Left renal pelvis (tissue), 4 donors: ENCODE data around the gene BBS9. TPM values are rescaled to one million over a fixed set of nuclear protein-coding genes. Genes with fewer than 3 reads are reported as not detected.
A peak's percentile ranks its signal among the peaks of the same experiment; 100 is the strongest.
"Not testable (repeated sequence)": the region's sequence is repeated elsewhere in the genome, so short reads cannot be mapped to it uniquely, and the experiment has no call there.

ENCODE experiments used
- DNase-seq, 4 donors: peaks; one replicate each; pipeline ENCODE4 v3.0.0-alpha.2; 2013; ENCODE audit warnings: low read depth in 4 of 4, low spot score in 3 of 4
- polyA plus RNA-seq, 4 donors: library from polyadenylated mRNA; unstranded; fragments of 120-200 nt; gene quantifications; one replicate each; pipeline ENCODE4 v1.2.1, GENCODE V29; 2013; ENCODE audit not compliant: insufficient read length in 4 of 4

Gene BBS9
- 10 to 100 TPM; 16.2 to 20.2 (median 18.9) TPM for polyA plus RNA-seq

DNA sequence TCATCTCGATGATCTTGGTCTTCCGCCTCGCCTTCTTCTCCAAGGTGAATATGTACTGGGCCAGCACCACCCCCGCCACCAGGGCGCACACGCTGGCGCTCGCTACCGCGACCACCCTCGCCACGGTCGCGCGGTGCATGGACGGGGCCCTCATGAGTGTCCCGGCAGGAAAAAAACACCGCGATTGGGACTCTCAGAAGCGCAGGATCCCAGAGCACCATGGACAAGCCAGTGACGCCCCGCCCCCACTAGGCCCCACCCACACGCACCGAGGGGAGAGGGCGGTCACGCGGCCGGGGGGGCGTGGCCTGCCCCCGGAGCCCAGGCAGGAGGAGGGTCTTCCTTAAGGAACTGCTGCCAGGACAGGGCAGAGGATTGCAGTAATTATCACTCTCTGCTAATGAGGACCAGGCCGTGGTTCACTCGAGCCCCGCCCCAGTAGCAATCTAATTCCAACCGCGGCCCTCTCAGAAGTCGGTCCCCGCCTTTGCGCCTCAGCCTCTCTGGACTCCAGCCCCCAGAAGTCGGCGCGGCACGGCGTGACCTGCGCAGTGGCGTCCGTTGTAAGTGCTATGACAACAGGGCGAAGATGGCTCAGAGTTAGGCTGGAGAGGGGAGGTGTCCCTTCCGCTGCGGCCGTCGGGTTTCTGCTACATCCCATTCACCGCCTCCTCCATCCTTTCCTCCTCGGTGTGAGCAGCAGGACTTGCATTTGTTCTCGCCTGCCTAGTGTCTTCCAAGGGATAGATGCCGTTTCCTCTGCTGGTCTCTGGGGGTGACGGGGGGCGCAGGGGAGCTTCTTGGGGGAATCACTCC lies at the start of gene BBS9:
TSS of gene BBS9 (plus strand) at position 575 of the 816 bp plus-strand sequence. CDS start 16,689 bp downstream, outside the sequence.
- peak; percentile 85 to 88 (median 86) for DNase-seq

GRCh38 chr7:33079763-33080690 lies 49.3 kb upstream of the BBS9 start:
- no peak for DNase-seq

GRCh38 chr7:33087356-33087755 lies 42.0 kb upstream of the BBS9 start:
- no peak for DNase-seq

GRCh38 chr7:33087858-33088257 lies 41.5 kb upstream of the BBS9 start:
- DNase-seq: no peak

GRCh38 chr7:33089142-33089541 lies 40.2 kb upstream of the BBS9 start:
- no peak for DNase-seq

DNA sequence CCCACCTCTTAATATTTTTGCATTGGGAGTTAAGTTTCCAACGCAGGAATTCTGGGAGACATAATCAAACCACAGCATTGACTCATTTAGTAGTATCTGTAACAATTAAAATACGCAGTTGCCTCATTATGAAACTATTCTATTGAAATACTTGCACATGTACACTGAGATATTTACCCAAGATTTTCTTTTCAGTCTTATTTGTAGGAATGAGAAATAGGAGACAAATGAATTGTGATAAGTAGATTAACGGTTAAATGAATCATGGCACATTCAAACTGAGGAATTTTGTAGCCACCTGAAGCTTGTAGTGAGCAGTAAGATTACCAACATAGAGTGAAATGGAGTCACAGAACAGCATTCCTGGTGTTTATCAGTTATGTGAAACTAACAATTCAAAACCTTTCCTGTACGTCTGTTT lies 38.2 kb upstream of the BBS9 start:
- DNase-seq: no peak

GRCh38 chr7:33091641-33092191 lies 37.6 kb upstream of the BBS9 start:
- no peak for DNase-seq

DNA sequence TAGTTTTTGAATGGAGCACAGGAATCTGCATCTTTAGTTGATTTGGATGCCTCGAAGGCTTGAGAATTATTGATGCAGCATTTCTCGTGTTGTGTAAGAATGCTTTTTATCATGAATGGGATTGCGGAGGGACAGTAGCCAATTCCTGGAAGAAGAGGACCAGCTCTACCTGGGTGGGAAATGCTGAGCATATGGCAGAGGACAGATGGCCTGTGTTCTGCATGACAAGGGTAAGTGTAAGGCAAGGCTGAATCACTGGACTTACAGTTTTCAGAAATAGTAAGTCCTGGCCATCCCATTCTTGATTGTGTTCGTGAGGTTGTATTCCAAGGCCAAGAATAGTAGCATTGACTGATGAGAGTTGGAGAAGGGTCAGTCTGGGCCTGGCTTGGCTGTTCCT lies 36.1 kb upstream of the BBS9 start:
- DNase-seq: no peak

DNA sequence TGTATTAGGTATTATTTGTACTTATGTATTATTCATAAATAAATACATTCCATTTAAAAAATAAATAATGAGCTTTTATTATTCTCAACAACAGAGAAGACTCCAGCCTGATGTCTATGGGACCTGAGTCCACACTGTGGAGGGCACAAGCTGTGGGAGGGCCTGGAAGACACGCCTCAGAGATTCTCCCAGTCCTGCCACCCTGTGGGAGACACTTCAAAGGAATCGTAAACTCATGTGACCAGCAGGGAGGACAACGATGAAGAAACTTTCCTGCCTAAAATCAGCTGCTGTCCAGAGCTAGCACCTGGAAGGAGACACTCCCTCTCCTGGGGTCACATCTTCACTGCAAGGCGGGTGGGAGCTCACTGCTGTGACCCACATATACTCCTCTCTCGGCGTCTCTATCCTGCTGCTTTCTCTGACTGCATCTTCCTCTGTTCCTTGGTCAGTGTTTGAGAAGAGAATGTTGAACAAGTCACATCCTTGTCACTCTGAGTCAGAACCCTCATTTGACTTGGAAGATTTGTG lies 34.6 kb upstream of the BBS9 start:
- not testable (repeated sequence) for DNase-seq

DNA sequence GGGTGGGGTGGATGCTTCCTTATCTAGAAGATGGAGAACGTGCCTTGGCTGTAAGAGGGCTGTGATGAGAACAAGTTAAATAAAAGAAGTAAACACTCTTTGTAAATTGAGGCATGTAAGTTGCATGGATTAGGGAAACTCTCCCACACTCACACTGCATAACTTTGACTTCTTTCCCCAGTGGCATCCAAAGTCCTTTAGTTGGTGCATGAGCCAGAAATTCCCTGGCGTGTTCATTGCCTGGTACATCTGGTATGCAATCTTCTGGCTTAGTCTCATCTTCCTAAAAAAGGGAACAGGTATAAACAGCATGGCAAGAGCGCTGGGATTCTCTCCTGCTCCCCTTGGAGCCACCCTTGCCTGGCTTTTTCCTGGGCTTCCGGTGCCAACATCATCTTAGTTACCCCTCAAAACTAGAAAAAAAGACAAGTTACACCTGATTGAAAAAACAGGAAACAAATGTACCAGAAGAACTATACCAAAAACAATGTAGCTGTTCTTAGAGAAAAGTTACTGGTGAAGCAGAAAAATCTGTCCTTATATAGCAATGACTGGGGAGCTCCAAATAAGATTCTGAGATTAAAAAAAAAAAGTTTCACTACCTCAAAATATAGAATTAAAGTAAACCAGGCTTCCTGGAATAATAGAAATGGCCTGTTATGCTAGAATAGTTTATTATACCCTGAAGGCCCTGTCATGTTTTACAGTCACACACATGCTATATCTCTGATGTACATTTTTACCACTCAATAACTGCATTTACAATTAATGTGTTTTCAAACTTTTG lies 30.0 kb upstream of the BBS9 start:
- DNase-seq: no peak

DNA sequence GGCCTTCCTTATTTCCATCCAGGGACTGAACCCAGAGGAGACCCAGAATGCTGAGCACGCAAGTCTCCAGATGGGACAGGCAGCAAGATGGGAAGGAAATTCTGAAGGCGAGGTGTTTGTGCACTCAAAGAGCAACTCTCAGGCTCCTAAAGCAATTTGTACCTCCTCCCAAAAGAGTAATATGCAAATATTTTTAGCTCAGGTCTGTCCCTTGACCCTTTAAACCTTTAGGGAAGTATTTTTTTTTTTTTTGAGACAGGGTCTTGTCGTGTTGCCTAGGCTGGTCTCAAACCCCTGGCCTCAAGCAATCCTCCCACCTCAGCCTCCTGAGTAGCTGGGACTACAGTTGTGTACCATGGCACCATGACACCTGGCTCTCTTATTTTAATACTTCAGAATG lies 28.6 kb upstream of the BBS9 start:
- DNase-seq: no peak

DNA sequence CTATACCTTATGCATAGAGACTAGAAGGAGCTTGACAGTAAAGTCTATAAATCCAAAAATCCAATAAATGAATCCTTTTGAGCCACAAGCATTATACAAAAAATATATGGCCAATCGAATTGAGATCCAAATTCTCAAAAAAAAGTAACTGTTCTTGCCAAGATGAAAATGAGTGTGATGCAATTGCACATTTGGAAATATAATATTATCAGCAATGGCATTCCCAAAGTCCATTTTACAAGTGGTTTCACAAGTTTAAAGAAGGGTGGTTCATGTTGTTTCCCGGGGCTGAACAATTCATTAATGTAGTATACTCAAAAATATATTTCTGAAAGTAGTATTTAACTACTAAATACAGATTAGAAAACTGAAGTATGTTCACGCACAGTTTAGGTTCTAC lies 27.5 kb upstream of the BBS9 start:
- no peak for DNase-seq

GRCh38 chr7:33107136-33108066 lies 22.0 kb upstream of the BBS9 start:
- no peak for DNase-seq

GRCh38 chr7:33108554-33109004 lies 20.8 kb upstream of the BBS9 start:
- DNase-seq: no peak

GRCh38 chr7:33109005-33109757 lies 20.2 kb upstream of the BBS9 start, which contains the start of gene RP9:
Gene RP9, minus strand, starts transcription at chr7:33109404. Its CDS starts 32 bp downstream, at chr7:33109372.
- peak in 2 of 4 donors; percentile 64 to 65 for DNase-seq

GRCh38 chr7:33109758-33110238 lies 19.6 kb upstream of the BBS9 start:
- DNase-seq: no peak

- DNase-seq: no peak
These were observed 17.8 kb upstream of the BBS9 start for GRCh38 chr7:33111614-33112013.

DNA sequence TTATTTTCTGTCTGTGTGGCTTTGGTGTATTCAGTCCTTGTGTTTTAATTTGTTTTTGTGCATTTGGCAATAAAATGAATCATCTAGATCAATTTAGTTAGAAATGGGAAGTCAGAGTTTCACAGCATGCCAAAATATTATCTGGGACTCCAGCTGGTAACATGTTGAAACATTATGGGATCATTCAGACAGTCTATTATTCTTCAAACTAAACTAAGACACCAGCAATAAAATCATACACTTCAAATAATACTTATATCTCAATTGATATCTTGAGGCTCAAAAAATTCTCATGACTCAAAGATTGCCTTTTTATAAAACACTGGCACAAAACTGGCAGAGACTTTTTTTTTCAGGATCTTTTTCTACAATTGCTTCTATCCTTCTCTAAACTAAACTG lies 14.4 kb upstream of the BBS9 start:
- DNase-seq: no peak
